Neural progenitor cell (in vitro differentiated cells): ENCODE data around the gene ACTL10. TPM values are rescaled to one million over a fixed set of nuclear protein-coding genes. Genes with fewer than 3 reads are reported as not detected.

Experiments used
- DNase-seq: peaks from one replicate; pipeline ENCODE4 v3.0.0-alpha.2; 2016; ENCODE audit warnings: low spot score
- H2AFZ ChIP-seq: fragments of 200-600 bp; sonication (generic); replicated peaks from 2 replicates; pipeline ENCODE4 v1.6.1; 2016; ENCODE audit warnings: antibody characterized with exemption
- H3F3A ChIP-seq: fragments of 200-600 bp; sonication (generic); 2 replicates; pipeline ENCODE4 v1.6.1; 2016; ENCODE audit warnings: antibody characterized with exemption, low read depth
- H3K27ac ChIP-seq: fragments of 200-600 bp; sonication (generic); 2 replicates; pipeline ENCODE4 v1.5.1; 2016; ENCODE audit warnings: mild to moderate bottlenecking
- H3K27me3 ChIP-seq: fragments of 200-600 bp; sonication (generic); 2 replicates; pipeline ENCODE4 v1.6.1; 2016; ENCODE audit warnings: mild to moderate bottlenecking, moderate library complexity
- H3K36me3 ChIP-seq: fragments of 200-600 bp; sonication (generic); 2 replicates; pipeline ENCODE4 v1.5.1; 2016
- H3K4me1 ChIP-seq: fragments of 200-600 bp; sonication (generic); 2 replicates; pipeline ENCODE4 v1.6.1; 2016; ENCODE audit warnings: mixed run types
- H3K4me2 ChIP-seq: fragments of 200-600 bp; sonication (generic); 2 replicates; pipeline ENCODE4 v1.6.1; 2016
- H3K4me3 ChIP-seq: fragments of 200-600 bp; sonication (generic); 2 replicates; pipeline ENCODE4 v1.5.1; 2016
- H3K79me2 ChIP-seq: fragments of 200-600 bp; sonication (generic); 2 replicates; pipeline ENCODE4 v1.6.1; 2016; ENCODE audit warnings: low read depth
- H3K9ac ChIP-seq: fragments of 200-600 bp; sonication (generic); 2 replicates; pipeline ENCODE4 v1.6.1; 2016
- H3K9me3 ChIP-seq: fragments of 200-600 bp; sonication (generic); 2 replicates; pipeline ENCODE4 v1.5.1; 2016; ENCODE audit warnings: low read depth
- H4K20me1 ChIP-seq: fragments of 200-600 bp; sonication (generic); 2 replicates; pipeline ENCODE4 v1.6.1; 2016; ENCODE audit warnings: low read depth
- H3K27ac Mint-ChIP-seq: 3 replicates; pipeline ENCODE4 v1.8.0; 2021; ENCODE audit warnings: mixed read lengths
- H3K27me3 Mint-ChIP-seq: 2 replicates; pipeline ENCODE4 v1.8.0; 2022; ENCODE audit warnings: low read depth, mild to moderate bottlenecking, inconsistent platforms, moderate library complexity, mixed read lengths; ENCODE audit not compliant: insufficient read depth
- H3K36me3 Mint-ChIP-seq: 3 replicates; pipeline ENCODE4 v1.8.0; 2021; ENCODE audit warnings: mixed read lengths
- H3K4me1 Mint-ChIP-seq: 3 replicates; pipeline ENCODE4 v1.8.0; 2021; ENCODE audit warnings: mixed read lengths
- H3K4me3 Mint-ChIP-seq: 3 replicates; pipeline ENCODE4 v1.8.0; 2021; ENCODE audit warnings: mild to moderate bottlenecking, moderate library complexity, mixed read lengths
- H3K9me3 Mint-ChIP-seq: 3 replicates; pipeline ENCODE4 v1.8.0; 2020; ENCODE audit warnings: mixed read lengths
- EZH2 ChIP-seq: fragments of 200-600 bp; sonication (generic); IDR thresholded peaks from 2 replicates; pipeline ENCODE4 v1.6.1; 2017; ENCODE audit warnings: antibody characterized with exemption, mild to moderate bottlenecking, moderate library complexity
- EZH2phosphoT487 ChIP-seq: fragments of 200-600 bp; sonication (generic); IDR thresholded peaks from 2 replicates; pipeline ENCODE4 v1.6.1; 2017; ENCODE audit warnings: antibody characterized with exemption
- total RNA-seq: library from RNA; depleted of rRNA; stranded (reverse); fragments of >200 nt; gene quantifications from 2 replicates; pipeline ENCODE4 v1.2.3, GENCODE V29; 2015; ENCODE audit warnings: low replicate concordance
- TF ChIP-seq, protein P1 (sequence below): fragments of 200-600 bp; sonication (generic); IDR thresholded peaks from 2 replicates; pipeline ENCODE4 v1.5.1; 2017; ENCODE audit warnings: antibody characterized with exemption, mild to moderate bottlenecking

Gene ACTL10
- total RNA-seq, 1 donor from 2014 or later = not detected

DNA sequence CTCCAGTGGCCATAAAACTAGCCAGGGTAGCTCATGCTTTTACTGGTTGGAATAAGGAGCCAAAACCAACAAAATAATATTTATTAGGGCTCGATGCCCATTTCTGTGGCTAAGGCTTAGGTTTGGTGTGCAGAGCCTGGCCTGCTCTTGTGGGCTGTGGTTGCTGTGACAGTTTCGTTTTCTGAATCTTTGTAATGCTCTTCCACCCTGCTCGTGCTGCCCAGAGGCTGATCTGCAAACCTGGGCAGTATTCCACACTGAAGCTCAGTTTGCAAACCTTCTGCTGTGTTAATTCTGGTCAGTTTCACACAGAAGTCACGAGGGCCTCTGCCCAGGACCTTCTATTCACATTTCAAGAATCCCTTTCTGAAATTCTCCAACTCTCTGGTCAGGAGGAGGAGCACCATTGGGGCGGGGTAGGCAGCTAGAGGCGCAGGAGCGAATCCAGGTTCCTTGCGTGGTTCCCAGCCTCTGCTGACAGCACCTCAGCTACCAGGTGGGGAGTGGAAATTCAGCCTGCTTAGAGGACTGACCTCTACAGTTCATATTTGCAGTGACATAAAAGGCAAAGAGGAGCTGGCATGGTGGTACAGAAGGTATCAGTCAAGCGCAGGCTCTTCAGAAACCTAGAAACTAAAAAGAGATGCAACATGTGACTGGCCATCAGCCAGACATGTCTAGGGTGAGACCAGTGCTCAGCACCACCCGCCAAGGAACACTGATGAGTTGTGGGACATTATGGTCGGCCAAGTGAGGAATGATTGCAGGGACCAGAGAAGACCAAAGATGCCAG, 18.9 kb upstream of the ACTL10 start:
- no peaks in the 10 kb centered on the region for H3K4me1 Mint-ChIP-seq
- no peaks in the 10 kb centered on the region for H3K36me3 ChIP-seq
- peaks cover 7% of the 10 kb centered on the region for H4K20me1 ChIP-seq
- no peaks in the 10 kb centered on the region for H3K4me1 ChIP-seq
- H3K27ac Mint-ChIP-seq = no peak overlapping the region
- no peak overlapping the region for H2AFZ ChIP-seq
- H3K27me3 ChIP-seq = no peaks in the 10 kb centered on the region
- H3K9me3 Mint-ChIP-seq = no peaks in the 10 kb centered on the region
- H3K27me3 Mint-ChIP-seq = no peaks in the 10 kb centered on the region
- no peak overlapping the region for H3K4me3 Mint-ChIP-seq
- no peak for DNase-seq
- H3K9ac ChIP-seq = no peak overlapping the region
- H3K9me3 ChIP-seq = no peaks in the 10 kb centered on the region
- TF ChIP-seq EZH2 (no peak), EZH2phosphoT487 (no peak)
- TF ChIP-seq, protein P1, sequence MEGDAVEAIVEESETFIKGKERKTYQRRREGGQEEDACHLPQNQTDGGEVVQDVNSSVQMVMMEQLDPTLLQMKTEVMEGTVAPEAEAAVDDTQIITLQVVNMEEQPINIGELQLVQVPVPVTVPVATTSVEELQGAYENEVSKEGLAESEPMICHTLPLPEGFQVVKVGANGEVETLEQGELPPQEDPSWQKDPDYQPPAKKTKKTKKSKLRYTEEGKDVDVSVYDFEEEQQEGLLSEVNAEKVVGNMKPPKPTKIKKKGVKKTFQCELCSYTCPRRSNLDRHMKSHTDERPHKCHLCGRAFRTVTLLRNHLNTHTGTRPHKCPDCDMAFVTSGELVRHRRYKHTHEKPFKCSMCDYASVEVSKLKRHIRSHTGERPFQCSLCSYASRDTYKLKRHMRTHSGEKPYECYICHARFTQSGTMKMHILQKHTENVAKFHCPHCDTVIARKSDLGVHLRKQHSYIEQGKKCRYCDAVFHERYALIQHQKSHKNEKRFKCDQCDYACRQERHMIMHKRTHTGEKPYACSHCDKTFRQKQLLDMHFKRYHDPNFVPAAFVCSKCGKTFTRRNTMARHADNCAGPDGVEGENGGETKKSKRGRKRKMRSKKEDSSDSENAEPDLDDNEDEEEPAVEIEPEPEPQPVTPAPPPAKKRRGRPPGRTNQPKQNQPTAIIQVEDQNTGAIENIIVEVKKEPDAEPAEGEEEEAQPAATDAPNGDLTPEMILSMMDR = no peak
- no peak overlapping the region for H3K27ac ChIP-seq
- no peaks in the 10 kb centered on the region for H3K79me2 ChIP-seq
- H3K4me3 ChIP-seq = no peak overlapping the region
- H3F3A ChIP-seq = no peaks in the 10 kb centered on the region
- H3K36me3 Mint-ChIP-seq = peaks cover 8% of the 10 kb centered on the region
- no peak overlapping the region for H3K4me2 ChIP-seq

DNA sequence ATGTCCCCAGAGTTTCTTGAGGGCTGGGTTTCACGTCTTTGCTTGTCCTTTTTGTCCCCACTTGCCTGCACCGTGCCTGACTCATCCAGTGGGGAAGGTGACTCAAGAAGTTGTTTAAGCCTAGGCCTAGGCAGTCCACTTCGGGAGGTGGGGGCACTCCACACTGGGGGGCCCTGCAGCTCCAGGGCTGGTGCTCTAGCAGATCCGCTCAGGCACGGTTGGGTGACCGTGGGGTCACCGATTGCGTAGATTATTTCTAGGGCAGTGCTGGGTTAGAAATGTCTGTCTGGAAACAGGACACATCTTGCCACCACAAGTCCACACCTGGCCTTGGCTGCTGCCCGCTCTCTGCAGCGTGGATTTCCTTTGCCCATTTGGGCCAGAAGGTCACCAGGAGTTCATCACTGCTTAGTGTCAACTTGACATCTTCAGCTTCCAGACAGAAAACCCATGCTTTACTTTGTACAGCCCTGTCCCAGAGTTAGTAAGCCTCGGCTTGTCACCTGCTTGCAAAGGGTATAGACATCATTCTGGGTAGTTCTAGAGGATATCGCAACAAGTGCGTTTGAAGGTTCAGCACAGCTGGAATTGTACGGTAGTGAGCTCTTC, 18.2 kb upstream of the ACTL10 start:
- Mint-ChIP-seq H3K4me3 (no peak overlapping the region), H3K9me3 (no peaks in the 10 kb centered on the region), H3K27ac (no peak overlapping the region), H3K4me1 (peaks cover 5% of the 10 kb centered on the region), H3K27me3 (no peaks in the 10 kb centered on the region), H3K36me3 (peaks cover 8% of the 10 kb centered on the region)
- no peak for DNase-seq
- Histone ChIP-seq H3K4me2 (no peak overlapping the region), H3K4me3 (no peak overlapping the region), H3K9me3 (no peaks in the 10 kb centered on the region), H2AFZ (no peak overlapping the region), H3K9ac (no peak overlapping the region), H3K36me3 (no peaks in the 10 kb centered on the region), H3K4me1 (no peaks in the 10 kb centered on the region), H3K27me3 (no peaks in the 10 kb centered on the region), H3K79me2 (no peaks in the 10 kb centered on the region), H3K27ac (no peak overlapping the region), H4K20me1 (peaks cover 7% of the 10 kb centered on the region), H3F3A (no peaks in the 10 kb centered on the region)
- TF ChIP-seq EZH2phosphoT487 (no peak), EZH2 (no peak)
- TF ChIP-seq, protein P1 = no peak

DNA sequence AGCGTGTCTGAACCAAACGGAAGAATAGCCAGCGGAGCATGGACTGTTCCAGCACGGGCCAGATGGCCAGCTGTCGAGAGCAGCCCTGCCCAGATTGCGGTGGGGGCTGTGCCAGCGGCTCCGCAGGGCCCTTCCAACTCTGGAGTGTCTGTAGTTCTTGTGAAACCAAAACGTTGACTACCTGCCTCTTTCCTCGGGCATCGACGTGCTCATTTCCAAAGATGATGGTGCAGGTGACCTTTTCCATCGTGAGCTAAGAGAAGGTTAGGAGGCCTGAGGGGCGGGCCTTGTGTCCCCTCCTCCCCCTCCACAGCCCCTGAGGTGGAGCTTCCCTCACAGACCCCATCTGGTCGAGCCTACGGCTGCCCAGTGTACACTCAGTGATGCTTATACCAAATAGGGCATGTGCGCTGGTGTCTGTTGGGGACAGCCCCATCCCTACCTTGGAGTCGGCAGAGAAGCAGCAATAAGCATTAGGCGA, 17.5 kb upstream of the ACTL10 start:
- H3K9me3 ChIP-seq = no peaks in the 10 kb centered on the region
- H3K9ac ChIP-seq = no peak overlapping the region
- no peak for DNase-seq
- H2AFZ ChIP-seq = no peak overlapping the region
- H3K27ac ChIP-seq = no peak overlapping the region
- Mint-ChIP-seq H3K9me3 (no peaks in the 10 kb centered on the region), H3K4me3 (no peak overlapping the region), H3K27ac (no peak overlapping the region), H3K27me3 (no peaks in the 10 kb centered on the region), H3K4me1 (peaks cover 5% of the 10 kb centered on the region), H3K36me3 (peaks cover 8% of the 10 kb centered on the region)
- H3F3A ChIP-seq = no peaks in the 10 kb centered on the region
- H3K36me3 ChIP-seq = no peaks in the 10 kb centered on the region
- H3K4me1 ChIP-seq = no peaks in the 10 kb centered on the region
- H3K4me2 ChIP-seq = no peak overlapping the region
- no peaks in the 10 kb centered on the region for H3K27me3 ChIP-seq
- no peaks in the 10 kb centered on the region for H3K79me2 ChIP-seq
- H3K4me3 ChIP-seq = no peak overlapping the region
- TF ChIP-seq EZH2 (no peak), EZH2phosphoT487 (no peak)
- TF ChIP-seq, protein P1 = no peak
- H4K20me1 ChIP-seq = peaks cover 7% of the 10 kb centered on the region
